22Rv1 (cell line): Measurements from ENCODE around the gene SLC15A4.

Experiments used
- CTCF ChIP-seq: fragments of 450-650 bp; IDR thresholded peaks from 2 replicates; pipeline ENCODE4 v1.5.1; 2017; ENCODE audit warnings: mild to moderate bottlenecking
- ZFX ChIP-seq: fragments of 450-650 bp; IDR thresholded peaks from 2 replicates; pipeline ENCODE4 v1.6.1; 2017; ENCODE audit warnings: antibody characterized with exemption, borderline replicate concordance

GRCh38 chr12:128787827-128788226, 35.9 kb downstream of the SLC15A4 start:
- TF ChIP-seq CTCF (no peak), ZFX (no peak)
